ENCODE results near the gene SLC38A5.

DNA sequence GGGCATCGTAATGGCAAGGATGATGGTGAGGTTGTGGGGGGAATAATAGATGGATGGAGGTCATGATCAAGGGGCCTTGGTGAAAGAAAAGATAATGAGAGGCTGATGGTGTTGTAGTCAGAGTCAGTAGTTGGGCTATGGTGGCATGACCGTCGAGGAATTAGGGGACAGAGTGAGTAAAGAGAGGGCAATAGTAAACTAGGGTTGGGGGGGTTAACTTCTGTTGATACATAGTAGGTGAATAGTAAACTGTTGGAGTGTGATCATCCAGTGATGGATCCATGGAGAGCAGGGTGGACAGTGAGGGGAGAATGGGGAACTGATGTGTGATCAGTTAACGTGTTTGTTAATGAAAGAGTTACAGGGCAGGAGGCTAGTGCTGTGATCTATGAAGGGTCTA, 6.9 kb upstream of the SLC38A5 start:
- TF ChIP-seq, protein P1, sequence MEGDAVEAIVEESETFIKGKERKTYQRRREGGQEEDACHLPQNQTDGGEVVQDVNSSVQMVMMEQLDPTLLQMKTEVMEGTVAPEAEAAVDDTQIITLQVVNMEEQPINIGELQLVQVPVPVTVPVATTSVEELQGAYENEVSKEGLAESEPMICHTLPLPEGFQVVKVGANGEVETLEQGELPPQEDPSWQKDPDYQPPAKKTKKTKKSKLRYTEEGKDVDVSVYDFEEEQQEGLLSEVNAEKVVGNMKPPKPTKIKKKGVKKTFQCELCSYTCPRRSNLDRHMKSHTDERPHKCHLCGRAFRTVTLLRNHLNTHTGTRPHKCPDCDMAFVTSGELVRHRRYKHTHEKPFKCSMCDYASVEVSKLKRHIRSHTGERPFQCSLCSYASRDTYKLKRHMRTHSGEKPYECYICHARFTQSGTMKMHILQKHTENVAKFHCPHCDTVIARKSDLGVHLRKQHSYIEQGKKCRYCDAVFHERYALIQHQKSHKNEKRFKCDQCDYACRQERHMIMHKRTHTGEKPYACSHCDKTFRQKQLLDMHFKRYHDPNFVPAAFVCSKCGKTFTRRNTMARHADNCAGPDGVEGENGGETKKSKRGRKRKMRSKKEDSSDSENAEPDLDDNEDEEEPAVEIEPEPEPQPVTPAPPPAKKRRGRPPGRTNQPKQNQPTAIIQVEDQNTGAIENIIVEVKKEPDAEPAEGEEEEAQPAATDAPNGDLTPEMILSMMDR (IDR thresholded peaks at IDR 0.05): no peak
- no peak for TF ChIP-seq RFX5 (IDR thresholded peaks at IDR 0.05; ENCODE audit: low read length)

All from SK-N-SH (cell line).